ENCODE results near the gene CFTR. TPM values are rescaled to one million over a fixed set of nuclear protein-coding genes. Genes with fewer than 3 reads are reported as not detected.

Gene CFTR
- total RNA-seq, 1 experiment from 2014 or later = 0.19 TPM

- TF ChIP-seq EZH2 (IDR thresholded peaks at IDR 0.05; ENCODE audit: borderline replicate concordance, low read depth, low read length, poor library complexity, severe bottlenecking) (no peak), CTCF (conservative IDR thresholded peaks at IDR 0.05; ENCODE audit: low read depth, low read length) (no peak)
- intact Hi-C loops (cut with micrococcal nuclease; ENCODE audit: unreplicated experiment) = no loop called here
- no TSS peak for BruUV-seq (replicated peaks)
- Histone ChIP-seq H3K27ac (ENCODE audit: low read depth, low read length, poor library complexity, severe bottlenecking) (no peak overlapping the region), H3K4me1 (ENCODE audit: insufficient read depth, low read length, poor library complexity, severe bottlenecking) (no peaks in the 10 kb centered on the region), H3K9me3 (ENCODE audit: low read depth, low read length, poor library complexity, severe bottlenecking) (no peaks in the 10 kb centered on the region), H3K27me3 (replicated peaks; ENCODE audit: insufficient read depth, low read depth, low read length, poor library complexity) (no peaks in the 10 kb centered on the region), H3K4me3 (ENCODE audit: low read depth, low read length, poor library complexity, severe bottlenecking) (no peak overlapping the region), H3K36me3 (ENCODE audit: insufficient read depth, low read length, poor library complexity, severe bottlenecking) (no peaks in the 10 kb centered on the region)
- ChIA-PET POLR2A (ENCODE audit: low non-redundant PET) (no interaction called here), CTCF (no interaction called here)
- DNase-seq (ENCODE audit: low spot score) = no peak
Measured at GRCh38 chr7:117692338-117692737, 212.5 kb downstream of the CFTR start.

GRCh38 chr7:117698018-117698417, 218.2 kb downstream of the CFTR start:
- Histone ChIP-seq H3K4me1 (ENCODE audit: insufficient read depth, low read length, poor library complexity, severe bottlenecking) (no peaks in the 10 kb centered on the region), H3K27me3 (replicated peaks; ENCODE audit: insufficient read depth, low read depth, low read length, poor library complexity) (no peaks in the 10 kb centered on the region), H3K9me3 (ENCODE audit: low read depth, low read length, poor library complexity, severe bottlenecking) (no peaks in the 10 kb centered on the region), H3K36me3 (ENCODE audit: insufficient read depth, low read length, poor library complexity, severe bottlenecking) (no peaks in the 10 kb centered on the region), H3K27ac (ENCODE audit: low read depth, low read length, poor library complexity, severe bottlenecking) (no peak overlapping the region), H3K4me3 (ENCODE audit: low read depth, low read length, poor library complexity, severe bottlenecking) (no peak overlapping the region)
- POLR2A ChIA-PET (ENCODE audit: low non-redundant PET) = no interaction called here
- CTCF ChIA-PET = no interaction called here
- intact Hi-C loops (cut with micrococcal nuclease; ENCODE audit: unreplicated experiment) = no loop called here
- no peak for DNase-seq (ENCODE audit: low spot score)
- BruUV-seq (replicated peaks) = no TSS peak
- TF ChIP-seq CTCF (conservative IDR thresholded peaks at IDR 0.05; ENCODE audit: low read depth, low read length) (no peak), EZH2 (IDR thresholded peaks at IDR 0.05; ENCODE audit: borderline replicate concordance, low read depth, low read length, poor library complexity, severe bottlenecking) (no peak)

DNA sequence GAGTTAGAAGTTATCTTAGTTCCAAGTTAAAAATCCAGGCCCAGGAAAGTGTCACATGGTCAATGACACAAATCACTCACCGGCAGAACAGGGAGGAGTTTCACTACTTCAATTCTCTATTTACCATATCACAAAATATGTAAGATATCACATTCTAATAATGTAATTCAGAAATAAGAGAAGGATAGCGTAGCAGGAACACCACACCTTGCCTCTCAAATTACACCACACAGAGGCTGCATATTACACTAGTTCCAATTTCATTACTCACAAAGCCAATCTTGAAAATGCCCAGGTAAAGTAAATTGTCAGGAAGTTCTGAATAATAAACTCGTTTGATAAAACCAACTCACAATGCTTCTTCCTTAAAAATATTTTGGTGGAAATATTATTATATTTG, 224.2 kb downstream of the CFTR start:
- no peaks in the 10 kb centered on the region for H3K27me3 ChIP-seq (replicated peaks; ENCODE audit: insufficient read depth, low read depth, low read length, poor library complexity)
- no peak for TF ChIP-seq EZH2 (IDR thresholded peaks at IDR 0.05; ENCODE audit: borderline replicate concordance, low read depth, low read length, poor library complexity, severe bottlenecking)
- DNase-seq (ENCODE audit: low spot score) = no peak
- no peak overlapping the region for H3K4me3 ChIP-seq (ENCODE audit: low read depth, low read length, poor library complexity, severe bottlenecking)
- H3K9me3 ChIP-seq (ENCODE audit: low read depth, low read length, poor library complexity, severe bottlenecking) = no peaks in the 10 kb centered on the region
- POLR2A ChIA-PET (ENCODE audit: low non-redundant PET) = no interaction called here
- no peak overlapping the region for H3K27ac ChIP-seq (ENCODE audit: low read depth, low read length, poor library complexity, severe bottlenecking)
- CTCF ChIA-PET = no interaction called here
- no TSS peak for BruUV-seq (replicated peaks)
- no peaks in the 10 kb centered on the region for H3K4me1 ChIP-seq (ENCODE audit: insufficient read depth, low read length, poor library complexity, severe bottlenecking)
- no peaks in the 10 kb centered on the region for H3K36me3 ChIP-seq (ENCODE audit: insufficient read depth, low read length, poor library complexity, severe bottlenecking)
- intact Hi-C loops (cut with micrococcal nuclease; ENCODE audit: unreplicated experiment) = no loop called here

- ChIA-PET CTCF (no interaction called here), POLR2A (ENCODE audit: low non-redundant PET) (no interaction called here)
- H3K4me3 ChIP-seq (ENCODE audit: low read depth, low read length, poor library complexity, severe bottlenecking) = no peak overlapping the region
- no peak for DNase-seq (ENCODE audit: low spot score)
- BruUV-seq (replicated peaks) = no TSS peak
- TF ChIP-seq CTCF (conservative IDR thresholded peaks at IDR 0.05; ENCODE audit: low read depth, low read length) (no peak), EZH2 (IDR thresholded peaks at IDR 0.05; ENCODE audit: borderline replicate concordance, low read depth, low read length, poor library complexity, severe bottlenecking) (no peak)
- H3K4me1 ChIP-seq (ENCODE audit: insufficient read depth, low read length, poor library complexity, severe bottlenecking) = no peaks in the 10 kb centered on the region
- H3K9me3 ChIP-seq (ENCODE audit: low read depth, low read length, poor library complexity, severe bottlenecking) = no peaks in the 10 kb centered on the region
- no peak overlapping the region for H3K27ac ChIP-seq (ENCODE audit: low read depth, low read length, poor library complexity, severe bottlenecking)
- H3K27me3 ChIP-seq (replicated peaks; ENCODE audit: insufficient read depth, low read depth, low read length, poor library complexity) = no peaks in the 10 kb centered on the region
- no peaks in the 10 kb centered on the region for H3K36me3 ChIP-seq (ENCODE audit: insufficient read depth, low read length, poor library complexity, severe bottlenecking)
- intact Hi-C loops (cut with micrococcal nuclease; ENCODE audit: unreplicated experiment) = no loop called here
Measured at GRCh38 chr7:117705630-117706029, 225.8 kb downstream of the CFTR start.

Data from A673 (cell line).